Glutamatergic neuron (in vitro differentiated cells): ENCODE results near the gene AUTS2. TPM values are rescaled to one million over a fixed set of nuclear protein-coding genes. Genes with fewer than 3 reads are reported as not detected.
A peak's percentile ranks its signal among the peaks of the same experiment; 100 is the strongest.

Experiments used
- DNase-seq: peaks from one replicate; pipeline ENCODE4 v3.0.0; 2022
- H3K27ac Mint-ChIP-seq: one replicate; pipeline ENCODE4 v1.8.0; 2020; ENCODE audit warnings: mild to moderate bottlenecking, mixed read lengths, inconsistent platforms; ENCODE audit not compliant: unreplicated experiment
- H3K27me3 Mint-ChIP-seq: one replicate; pipeline ENCODE4 v1.8.0; 2020; ENCODE audit warnings: mild to moderate bottlenecking, moderate library complexity, mixed read lengths, inconsistent platforms; ENCODE audit not compliant: unreplicated experiment
- H3K36me3 Mint-ChIP-seq: one replicate; pipeline ENCODE4 v1.8.0; 2020; ENCODE audit warnings: mild to moderate bottlenecking, mixed read lengths, inconsistent platforms; ENCODE audit not compliant: unreplicated experiment
- H3K4me1 Mint-ChIP-seq: one replicate; pipeline ENCODE4 v1.8.0; 2020; ENCODE audit warnings: mild to moderate bottlenecking, low read depth, mixed read lengths, inconsistent platforms; ENCODE audit not compliant: unreplicated experiment
- H3K4me3 Mint-ChIP-seq: one replicate; pipeline ENCODE4 v1.8.0; 2020; ENCODE audit warnings: mild to moderate bottlenecking, mixed read lengths, inconsistent platforms; ENCODE audit not compliant: unreplicated experiment
- H3K9me3 Mint-ChIP-seq: one replicate; pipeline ENCODE4 v1.8.0; 2020; ENCODE audit warnings: mild to moderate bottlenecking, moderate library complexity, mixed read lengths, inconsistent platforms; ENCODE audit not compliant: unreplicated experiment
- total RNA-seq: library from RNA; stranded (reverse); fragmentation: NEBNext Ultra II Directional; extraction: Animal tissue kit (Norgen Biotek cat#: 25700); gene quantifications from one replicate; pipeline ENCODE4 v1.2.1, GENCODE V29; 2021; ENCODE audit not compliant: unreplicated experiment
- TF ChIP-seq, protein P1 (sequence below): fragments of 200-600 bp; sonication (generic); IDR thresholded peaks from one replicate; pipeline ENCODE4 v1.5.0; 2021; ENCODE audit not compliant: partially characterized antibody, unreplicated experiment

The AUTS2 gene
- total RNA-seq, 1 donor from 2014 or later = 300 TPM

DNA sequence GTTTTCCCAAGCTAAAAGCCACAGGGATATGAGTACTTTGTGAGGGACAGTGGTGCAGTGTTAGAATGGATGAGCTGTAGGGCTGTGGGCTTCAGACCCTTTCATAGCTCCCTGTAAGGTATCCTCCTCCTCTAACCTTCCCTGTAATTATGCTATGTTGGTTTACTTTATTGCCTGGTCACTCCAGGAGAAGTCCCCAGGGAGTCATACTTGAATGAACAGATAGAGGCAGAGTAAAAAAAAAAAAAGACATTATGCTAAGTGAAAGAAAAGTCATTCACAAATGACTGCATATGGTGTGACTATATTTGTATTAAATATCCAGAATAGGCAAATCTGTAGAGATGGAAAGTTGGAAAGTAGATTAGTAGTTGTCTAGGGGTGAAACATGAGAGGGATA lies 434.4 kb downstream of the AUTS2 start:
- Mint-ChIP-seq H3K27me3 (no peaks in the 10 kb centered on the region), H3K9me3 (peaks cover 5% of the 10 kb centered on the region), H3K4me3 (peak overlapping the region; percentile 50), H3K27ac (no peak overlapping the region), H3K36me3 (no peaks in the 10 kb centered on the region), H3K4me1 (peaks cover 29% of the 10 kb centered on the region)
- DNase-seq = no peak
- TF ChIP-seq, protein P1, sequence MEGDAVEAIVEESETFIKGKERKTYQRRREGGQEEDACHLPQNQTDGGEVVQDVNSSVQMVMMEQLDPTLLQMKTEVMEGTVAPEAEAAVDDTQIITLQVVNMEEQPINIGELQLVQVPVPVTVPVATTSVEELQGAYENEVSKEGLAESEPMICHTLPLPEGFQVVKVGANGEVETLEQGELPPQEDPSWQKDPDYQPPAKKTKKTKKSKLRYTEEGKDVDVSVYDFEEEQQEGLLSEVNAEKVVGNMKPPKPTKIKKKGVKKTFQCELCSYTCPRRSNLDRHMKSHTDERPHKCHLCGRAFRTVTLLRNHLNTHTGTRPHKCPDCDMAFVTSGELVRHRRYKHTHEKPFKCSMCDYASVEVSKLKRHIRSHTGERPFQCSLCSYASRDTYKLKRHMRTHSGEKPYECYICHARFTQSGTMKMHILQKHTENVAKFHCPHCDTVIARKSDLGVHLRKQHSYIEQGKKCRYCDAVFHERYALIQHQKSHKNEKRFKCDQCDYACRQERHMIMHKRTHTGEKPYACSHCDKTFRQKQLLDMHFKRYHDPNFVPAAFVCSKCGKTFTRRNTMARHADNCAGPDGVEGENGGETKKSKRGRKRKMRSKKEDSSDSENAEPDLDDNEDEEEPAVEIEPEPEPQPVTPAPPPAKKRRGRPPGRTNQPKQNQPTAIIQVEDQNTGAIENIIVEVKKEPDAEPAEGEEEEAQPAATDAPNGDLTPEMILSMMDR = no peak

- no peak overlapping the region for H3K27ac Mint-ChIP-seq
- peaks cover 3% of the 10 kb centered on the region for H3K9me3 Mint-ChIP-seq
- no peaks in the 10 kb centered on the region for H3K36me3 Mint-ChIP-seq
- TF ChIP-seq, protein P1 = no peak
- no peak for DNase-seq
- H3K4me3 Mint-ChIP-seq = no peak overlapping the region
- peaks cover 2% of the 10 kb centered on the region for H3K27me3 Mint-ChIP-seq
- peaks cover 29% of the 10 kb centered on the region for H3K4me1 Mint-ChIP-seq
Observed at GRCh38 chr7:70033226-70033625, 435.0 kb downstream of the AUTS2 start.

- Mint-ChIP-seq H3K27me3 (peaks cover 2% of the 10 kb centered on the region), H3K36me3 (no peaks in the 10 kb centered on the region), H3K4me3 (no peak overlapping the region), H3K4me1 (peaks cover 32% of the 10 kb centered on the region), H3K27ac (no peak overlapping the region), H3K9me3 (peaks cover 8% of the 10 kb centered on the region)
- TF ChIP-seq, protein P1 = no peak
- no peak for DNase-seq
Observed at GRCh38 chr7:70034999-70035398, 436.7 kb downstream of the AUTS2 start.

DNA sequence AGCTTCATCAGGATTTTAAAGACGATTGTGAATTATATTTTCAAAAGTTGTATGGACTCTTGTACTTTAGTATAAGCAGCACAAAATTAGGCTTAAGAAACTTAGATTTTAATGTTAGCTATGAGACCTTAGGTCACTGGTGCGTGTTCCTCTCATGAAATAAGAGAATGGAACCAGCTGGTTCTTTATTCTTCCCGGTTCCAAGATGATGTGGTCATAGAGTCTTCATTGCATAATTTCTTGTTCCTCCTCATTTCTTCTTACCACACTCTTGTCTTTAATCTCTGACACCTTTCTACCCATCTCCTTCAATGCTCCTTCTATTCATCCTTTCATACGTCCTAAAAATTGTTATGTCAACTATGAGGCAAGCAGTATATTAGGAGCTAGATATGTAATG lies 437.2 kb downstream of the AUTS2 start:
- Mint-ChIP-seq H3K9me3 (peaks cover 9% of the 10 kb centered on the region), H3K27ac (no peak overlapping the region)
- TF ChIP-seq, protein P1 = no peak

GRCh38 chr7:70035955-70036354 lies 437.7 kb downstream of the AUTS2 start:
- no peaks in the 10 kb centered on the region for H3K36me3 Mint-ChIP-seq
- no peak overlapping the region for H3K4me3 Mint-ChIP-seq
- DNase-seq = no peak
- TF ChIP-seq, protein P1 = no peak
- peaks cover 35% of the 10 kb centered on the region for H3K4me1 Mint-ChIP-seq
- H3K27me3 Mint-ChIP-seq = peaks cover 2% of the 10 kb centered on the region
- H3K27ac Mint-ChIP-seq = no peak overlapping the region
- peaks cover 9% of the 10 kb centered on the region for H3K9me3 Mint-ChIP-seq

More for the DNA sequence above, 437.2 kb downstream of the AUTS2 start:
- H3K4me3 Mint-ChIP-seq = no peak overlapping the region
- no peaks in the 10 kb centered on the region for H3K36me3 Mint-ChIP-seq
- peaks cover 34% of the 10 kb centered on the region for H3K4me1 Mint-ChIP-seq
- no peak for DNase-seq
- peaks cover 2% of the 10 kb centered on the region for H3K27me3 Mint-ChIP-seq
